NCI-H2196 (cell line): ENCODE measurements around the gene ZACN.

Source experiments
- DNase-seq: peaks from one replicate; lab custom pipeline; 2025; ENCODE audit not compliant: unreplicated experiment; lab: John Stamatoyannopoulos, UW

The ZACN gene

DNA sequence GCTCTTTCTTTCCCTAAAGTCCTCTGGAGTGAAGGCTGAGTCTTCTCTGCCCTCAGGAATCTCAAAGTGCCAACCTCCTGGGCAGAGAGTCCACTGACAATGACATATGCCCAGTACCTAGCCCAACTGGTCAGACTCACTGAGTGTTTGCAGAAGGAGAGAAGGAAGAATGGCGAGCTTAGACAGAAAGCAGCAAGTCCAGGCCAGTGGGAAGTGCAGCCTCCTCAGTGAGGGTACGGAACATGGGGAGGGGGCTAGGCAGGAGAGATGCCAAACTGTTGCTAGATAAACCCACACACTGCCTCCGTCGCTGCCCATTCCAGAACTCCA lies 23.9 kb downstream of the ZACN start:
- no peak for DNase-seq

DNA sequence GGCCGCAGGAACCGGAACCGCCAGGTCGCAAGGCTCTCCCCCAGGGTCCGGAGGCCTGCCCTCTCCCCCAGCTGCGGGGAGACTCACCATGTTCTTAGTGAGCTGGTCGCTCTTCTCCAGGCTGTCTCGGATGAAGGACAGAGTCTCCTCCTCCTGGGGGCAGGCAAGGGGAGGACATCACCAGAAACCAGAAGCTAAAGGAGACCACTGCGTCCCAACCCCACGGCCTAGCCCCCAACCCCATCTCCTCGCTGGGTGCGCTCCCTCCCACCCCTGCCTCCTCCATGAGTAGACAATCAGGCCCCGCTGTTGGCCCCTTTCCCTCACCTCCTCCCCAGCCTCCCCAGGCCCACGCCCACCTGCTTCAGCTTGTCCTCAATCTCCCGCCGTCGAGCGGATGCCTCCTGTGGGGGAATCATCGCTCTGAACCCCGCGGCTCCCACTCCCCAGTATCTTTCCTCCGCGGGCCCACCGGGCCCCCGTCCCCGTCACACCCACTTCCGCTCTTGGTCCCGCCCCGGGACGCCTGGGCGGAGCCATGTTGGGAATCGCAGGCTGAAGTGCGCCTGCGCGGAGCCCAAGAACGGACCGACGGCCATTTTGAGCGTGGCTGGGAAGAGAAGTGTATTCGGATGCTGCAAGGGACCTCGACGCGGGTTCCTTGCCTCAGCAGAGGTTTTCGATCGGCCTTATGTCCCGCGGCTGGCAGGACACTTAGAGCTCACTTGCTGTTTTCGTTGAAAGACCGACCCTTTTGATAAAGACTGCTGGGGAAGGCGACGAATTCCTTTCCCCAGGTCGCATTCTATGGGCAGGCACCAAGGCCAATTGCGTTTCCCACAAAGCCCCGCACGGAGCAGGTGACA lies 24.5 kb downstream of the ZACN start, which contains the start of gene EXOC7:
TSS of gene EXOC7 (minus strand) at position 514 of the 866 bp plus-strand sequence. CDS start at position 419, 95 bp downstream.
- peak; percentile 99 for DNase-seq

GRCh38 chr17:76104140-76104895 lies 25.3 kb downstream of the ZACN start:
- no peak for DNase-seq

DNA sequence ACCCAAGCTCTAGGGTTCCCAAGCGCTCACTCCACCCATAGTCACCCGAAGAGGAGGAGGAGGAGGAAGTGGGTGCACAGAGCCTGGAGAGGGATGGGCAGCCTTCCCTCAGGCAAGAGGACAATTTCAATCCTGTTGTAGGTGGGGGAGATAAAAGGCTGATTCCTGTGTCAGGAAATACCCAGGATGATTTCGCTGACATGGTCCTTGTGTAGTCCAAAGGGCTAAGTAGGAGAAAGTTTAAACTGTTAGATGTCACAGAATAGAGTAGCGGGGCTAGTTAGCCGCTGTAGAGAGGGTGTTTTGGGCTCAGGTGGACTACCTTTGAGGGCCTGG lies 25.9 kb downstream of the ZACN start:
- DNase-seq = no peak

- no peak for DNase-seq
These were observed 27.7 kb downstream of the ZACN start for GRCh38 chr17:76106703-76107102.

DNA sequence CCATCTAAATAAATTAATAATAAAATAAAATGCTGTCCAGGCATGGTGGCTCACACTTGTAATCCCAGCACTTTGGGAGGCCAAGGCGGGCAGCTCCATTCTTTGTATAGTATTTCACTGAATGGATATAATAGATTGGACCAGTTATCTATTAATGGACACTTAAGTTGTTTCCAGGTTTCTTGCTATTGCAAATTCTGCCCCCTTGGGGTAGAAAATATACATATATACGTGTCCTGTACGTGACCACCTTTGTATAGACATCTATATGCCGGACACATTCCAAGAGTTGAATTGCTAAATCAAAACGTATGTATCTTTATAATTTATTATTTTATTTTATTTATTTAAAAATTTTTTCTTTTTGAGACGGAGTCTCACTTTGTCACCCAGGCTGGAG lies 28.5 kb downstream of the ZACN start:
- no peak for DNase-seq

DNA sequence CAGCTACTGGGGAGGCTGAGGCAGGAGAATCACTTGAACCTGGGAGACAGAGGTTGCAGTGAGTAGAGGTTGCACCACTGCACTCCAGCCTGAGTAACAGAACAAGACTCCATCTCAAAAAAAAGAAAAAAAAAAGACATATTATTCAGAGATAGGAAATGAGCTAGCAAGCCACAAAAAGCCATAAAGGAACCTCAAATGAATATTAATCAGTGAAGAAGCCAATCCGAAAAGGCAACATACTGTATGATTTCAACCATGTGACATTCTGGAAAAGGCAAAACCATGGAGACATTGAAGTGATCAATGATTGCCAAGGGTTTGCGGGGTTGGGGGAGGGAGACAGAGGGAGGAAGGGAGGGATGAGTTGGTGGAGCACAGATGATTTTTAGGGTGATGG lies 33.0 kb downstream of the ZACN start:
- DNase-seq = no peak

- no peak for DNase-seq
These were observed 36.3 kb downstream of the ZACN start for GRCh38 chr17:76115138-76115754.

GRCh38 chr17:76119409-76120371 lies 40.7 kb downstream of the ZACN start:
- DNase-seq = no peak

DNA sequence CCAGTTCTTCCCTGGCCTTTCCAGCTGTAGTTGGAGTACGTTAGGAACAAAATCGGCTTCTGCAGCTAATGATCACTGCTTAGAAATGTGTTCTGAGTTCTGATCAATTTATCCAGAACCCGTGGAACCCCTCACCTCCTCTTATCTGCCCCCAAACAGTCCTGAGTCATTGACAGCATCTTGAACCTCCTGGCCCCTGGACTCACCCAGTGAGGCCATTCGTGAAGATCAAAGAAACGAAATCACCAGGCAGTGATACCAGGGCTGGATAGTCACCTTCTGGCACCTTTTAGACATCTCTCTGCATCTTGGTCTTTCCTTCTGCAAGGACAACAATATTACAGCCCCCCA lies 41.7 kb downstream of the ZACN start:
- DNase-seq = no peak

- DNase-seq = no peak
These were observed 43.0 kb downstream of the ZACN start for GRCh38 chr17:76121932-76122430.

DNA sequence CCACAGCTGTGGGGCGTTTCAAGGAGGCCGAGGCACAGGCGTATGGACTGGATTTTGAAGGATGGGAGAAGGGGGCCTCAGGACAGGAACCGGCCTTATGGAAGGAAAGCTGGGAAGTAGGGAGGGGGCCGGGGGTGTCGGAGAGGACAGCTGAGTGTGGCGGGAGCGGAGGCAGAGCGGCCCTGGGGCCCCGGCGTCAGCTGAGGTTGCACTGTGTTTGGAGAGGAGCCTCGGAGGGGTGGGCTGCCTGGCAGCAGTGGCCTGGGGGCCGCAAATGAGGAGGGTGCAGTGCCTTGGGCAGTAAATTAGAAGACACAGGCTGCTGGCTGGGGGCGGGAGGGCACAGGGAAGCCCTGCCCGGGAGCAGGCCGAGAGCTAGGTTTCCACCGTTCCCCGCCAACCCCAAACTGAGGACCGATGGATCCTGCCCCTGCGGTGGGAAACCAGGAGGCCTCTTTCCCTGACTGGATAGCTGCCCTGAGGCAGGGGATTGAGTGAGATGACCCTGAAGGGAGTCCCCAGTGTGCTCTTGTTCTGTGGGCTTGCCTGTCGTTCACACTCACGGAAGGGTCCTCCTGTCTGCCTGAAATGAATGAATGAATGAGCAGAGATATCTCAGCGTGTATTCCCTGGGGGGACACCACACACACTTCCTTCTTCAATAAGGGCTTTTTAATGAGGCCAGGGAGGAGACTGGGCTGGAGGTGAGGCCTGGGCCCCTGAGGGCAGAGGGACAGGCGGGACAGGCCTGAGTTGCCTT lies 43.6 kb downstream of the ZACN start:
- DNase-seq = no peak

GRCh38 chr17:76123191-76123499 lies 44.2 kb downstream of the ZACN start:
- DNase-seq = no peak

- no peak for DNase-seq
These were observed 45.0 kb downstream of the ZACN start for GRCh38 chr17:76123749-76124581.

DNA sequence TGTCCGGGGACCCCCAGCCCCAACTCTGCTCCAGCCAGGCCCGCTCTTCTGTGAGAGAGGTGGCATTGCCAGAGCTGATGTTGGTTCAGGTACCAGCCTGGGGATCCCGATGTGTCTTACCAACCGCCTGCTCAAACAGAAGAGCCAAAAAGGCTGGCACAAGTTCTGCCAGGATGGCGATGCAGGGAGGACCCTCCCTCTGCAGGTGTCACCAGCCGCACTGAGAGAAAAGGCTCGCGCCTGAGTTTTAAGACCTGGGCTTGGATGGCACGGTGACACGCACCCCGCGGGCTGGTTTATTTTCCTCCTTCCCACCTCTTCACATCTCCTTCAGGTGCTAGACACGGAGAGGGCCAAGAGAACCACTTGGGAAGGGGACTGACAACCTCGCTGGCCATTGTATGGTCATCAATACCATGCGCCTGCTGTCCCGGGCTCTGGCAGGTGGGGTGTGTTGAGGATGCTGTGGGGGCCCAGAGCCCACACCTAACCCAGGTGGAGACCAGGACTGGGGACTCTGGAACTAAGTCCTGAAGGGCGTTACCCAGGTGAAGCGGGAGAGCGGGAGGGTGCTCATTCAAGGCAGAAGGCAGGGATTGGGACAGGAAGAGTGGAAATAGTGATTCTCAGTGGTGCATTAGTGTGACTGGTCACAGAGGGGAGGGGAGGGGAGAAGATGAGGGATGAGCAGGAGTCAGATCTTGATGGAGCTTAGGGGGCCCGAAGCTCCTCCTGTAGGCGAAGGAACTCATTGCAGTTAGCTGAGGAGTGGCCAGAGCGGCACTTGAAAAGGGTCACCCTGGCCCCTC lies 45.8 kb downstream of the ZACN start:
- no peak for DNase-seq

DNA sequence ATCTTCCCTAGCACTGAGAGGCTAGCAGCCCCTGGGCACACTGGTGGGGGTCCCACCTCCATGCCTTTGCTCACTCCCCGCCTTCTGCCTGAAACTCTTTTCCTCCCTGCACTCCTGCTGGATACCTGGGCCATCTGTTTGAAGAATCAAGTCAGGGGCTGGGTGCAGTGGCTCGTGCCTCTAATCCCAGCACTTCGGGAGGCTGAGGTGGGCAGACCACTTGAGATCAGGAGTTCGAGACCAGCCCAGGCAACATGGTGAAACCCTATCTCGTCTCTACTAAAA lies 46.4 kb downstream of the ZACN start:
- no peak for DNase-seq

DNA sequence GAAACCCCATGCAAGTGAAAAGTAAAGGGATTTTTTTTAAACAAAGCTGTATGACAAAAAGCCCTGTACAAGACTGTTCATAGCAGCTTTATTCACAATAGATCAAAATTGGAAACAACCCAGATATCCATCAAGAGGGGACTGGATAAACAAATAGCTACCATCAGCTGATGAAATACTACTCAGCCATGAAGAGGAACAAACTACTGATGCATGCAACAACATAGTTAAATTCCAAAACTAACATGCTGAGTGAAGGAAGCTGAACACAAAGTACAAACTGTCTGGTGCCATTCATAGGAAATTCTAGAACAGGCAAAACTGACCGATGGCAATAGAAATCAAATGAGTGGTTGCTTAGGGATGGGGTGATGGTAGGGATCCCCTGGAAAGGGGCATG lies 46.9 kb downstream of the ZACN start:
- no peak for DNase-seq

GRCh38 chr17:76130473-76130872 lies 51.5 kb downstream of the ZACN start:
- no peak for DNase-seq
